PC-3 (cell line): ENCODE data around the gene VTA1. TPM values are rescaled to one million over a fixed set of nuclear protein-coding genes. Genes with fewer than 3 reads are reported as not detected.

ENCODE experiments used
- ATAC-seq: fragments of 200-7000 bp; cut with Tn5 transposase; 2 replicates; pipeline ENCODE4 v1.9.1; 2020; ENCODE audit warnings: mild to moderate bottlenecking, moderate library complexity
- BruUV-seq: library from RNA; stranded (reverse); fragments of 400-500 nt; replicated peaks from 2 replicates; lab custom pipeline; 2021; lab: Mats Ljungman, UMichigan
- CTCF ChIA-PET: fragments of 300-600 bp; sonication (Branson Sonifier 250); formaldehyde crosslinking; loops from one replicate; lab custom pipeline; 2022; ENCODE audit warnings: antibody characterized with exemption; lab: Charles Lee
- POLR2A ChIA-PET: fragments of 300-600 bp; sonication (Branson Sonifier 250); formaldehyde crosslinking; loops from one replicate; lab custom pipeline; 2022; ENCODE audit warnings: antibody characterized with exemption; ENCODE audit not compliant: unreplicated experiment; lab: Charles Lee
- DNase-seq: peaks from one replicate; pipeline ENCODE4 v3.0.0-alpha.2; 2015
- H2AFZ ChIP-seq: fragments of 300-600 bp; sonication (generic); 2 replicates; pipeline ENCODE4 v1.6.0; 2016; ENCODE audit warnings: antibody characterized with exemption, low read length
- H3F3A ChIP-seq: fragments of 300-600 bp; sonication (generic); one replicate; pipeline ENCODE4 v1.6.0; 2017; ENCODE audit warnings: antibody characterized with exemption, low read length, control low read depth, mild to moderate bottlenecking; ENCODE audit not compliant: unreplicated experiment
- H3K27ac ChIP-seq: fragments of 300-600 bp; sonication (generic); 2 replicates; pipeline ENCODE4 v1.5.1; 2016; ENCODE audit warnings: mild to moderate bottlenecking, low read length
- H3K27me3 ChIP-seq: fragments of 300-600 bp; sonication (generic); 2 replicates; pipeline ENCODE4 v1.6.1; 2016; ENCODE audit warnings: low read length, mixed read lengths
- H3K36me3 ChIP-seq: fragments of 300-600 bp; sonication (generic); 2 replicates; pipeline ENCODE4 v1.6.1; 2016; ENCODE audit warnings: low read depth, mixed run types, low read length, mixed read lengths
- H3K4me1 ChIP-seq: fragments of 300-600 bp; sonication (generic); 2 replicates; pipeline ENCODE4 v1.5.1; 2016; ENCODE audit warnings: low read length; ENCODE audit not compliant: insufficient read depth
- H3K4me2 ChIP-seq: fragments of 300-600 bp; sonication (generic); 2 replicates; pipeline ENCODE4 v1.6.0; 2016; ENCODE audit warnings: low read length
- H3K4me3 ChIP-seq: fragments of 300-600 bp; sonication (generic); 2 replicates; pipeline ENCODE4 v1.5.1; 2016; ENCODE audit warnings: mild to moderate bottlenecking, low read length, mixed read lengths
- H3K79me2 ChIP-seq: fragments of 300-600 bp; sonication (generic); 2 replicates; pipeline ENCODE4 v1.6.1; 2017; ENCODE audit warnings: low read length, mixed read lengths
- H3K9ac ChIP-seq: fragments of 300-600 bp; sonication (generic); 2 replicates; pipeline ENCODE4 v1.6.0; 2016; ENCODE audit warnings: mild to moderate bottlenecking, low read length
- H3K9me2 ChIP-seq: fragments of 300-600 bp; sonication (generic); replicated peaks from 2 replicates; pipeline ENCODE4 v1.6.1; 2016; ENCODE audit warnings: mixed run types, low read length, mixed read lengths
- H3K9me3 ChIP-seq: fragments of 300-600 bp; sonication (generic); 2 replicates; pipeline ENCODE4 v1.6.1; 2016; ENCODE audit warnings: low read length, mixed read lengths
- H4K20me1 ChIP-seq: fragments of 300-600 bp; sonication (generic); 2 replicates; pipeline ENCODE4 v1.6.1; 2016; ENCODE audit warnings: low read length, mixed read lengths
- CTCF ChIP-seq: fragments of 300-600 bp; sonication (generic); conservative IDR thresholded peaks from 2 replicates; pipeline ENCODE4 v1.5.1; 2017; ENCODE audit warnings: antibody characterized with exemption, low read depth, mild to moderate bottlenecking, low read length
- EZH2 ChIP-seq: fragments of 300-600 bp; sonication (generic); IDR thresholded peaks from one replicate; pipeline ENCODE4 v1.6.1; 2017; ENCODE audit warnings: antibody characterized with exemption, mild to moderate bottlenecking, low read length; ENCODE audit not compliant: unreplicated experiment
- EZH2phosphoT487 ChIP-seq: fragments of 300-600 bp; sonication (generic); IDR thresholded peaks from 2 replicates; pipeline ENCODE4 v1.6.1; 2018; ENCODE audit warnings: mild to moderate bottlenecking, antibody characterized with exemption, low read length, borderline replicate concordance
- intact Hi-C: fragments of 100-400 bp; cut with micrococcal nuclease; formaldehyde crosslinking; loops from 2 replicates; pipeline ENCODE4 v1.9.0; 2023
- total RNA-seq: library from RNA; depleted of rRNA; stranded (reverse); fragments of >200 nt; gene quantifications from 2 replicates; pipeline ENCODE4 v1.2.3, GENCODE V29; 2014

VTA1 gene
- total RNA-seq, 1 experiment from 2014 or later = 38.6 TPM

GRCh38 chr6:142193621-142194020, 46.6 kb downstream of the VTA1 start:
- BruUV-seq = no TSS peak
- ATAC-seq = no peak
- DNase-seq = no peak
- Histone ChIP-seq H4K20me1 (no peaks in the 10 kb centered on the region), H3K4me2 (no peak overlapping the region), H3F3A (peaks cover 10% of the 10 kb centered on the region), H3K9ac (no peak overlapping the region), H3K4me1 (peaks cover 24% of the 10 kb centered on the region), H3K4me3 (no peak overlapping the region), H2AFZ (no peak overlapping the region), H3K27ac (no peak overlapping the region), H3K9me3 (no peaks in the 10 kb centered on the region), H3K36me3 (0 out of 2 replicates have a peak, but pooled peaks cover 3% of the 10 kb centered on the region), H3K79me2 (peaks cover 27% of the 10 kb centered on the region; the same call in 1 of the 2 replicates), H3K27me3 (no peaks in the 10 kb centered on the region), H3K9me2 (no peaks in the 10 kb centered on the region)
- intact Hi-C loops = no loop called here
- POLR2A ChIA-PET = no interaction called here
- no peak for TF ChIP-seq EZH2phosphoT487
- TF ChIP-seq CTCF = no peak
- TF ChIP-seq EZH2 = no peak
- CTCF ChIA-PET = no interaction called here

GRCh38 chr6:142195862-142196541, 48.9 kb downstream of the VTA1 start:
- H3K4me3 ChIP-seq = peak overlapping the region; percentile 37; the same call in 1 of the 2 replicates
- H3F3A ChIP-seq = peaks cover 10% of the 10 kb centered on the region
- POLR2A ChIA-PET = no interaction called here
- no peak overlapping the region for H2AFZ ChIP-seq
- peak overlapping the region; percentile 40 for H3K27ac ChIP-seq
- DNase-seq = peak; percentile 63
- peak overlapping the region; percentile 68 for H3K4me2 ChIP-seq
- intact Hi-C loops = no loop called here
- TF ChIP-seq EZH2phosphoT487 (no peak), EZH2 (no peak), CTCF (no peak)
- peaks cover 27% of the 10 kb centered on the region; the same call in 1 of the 2 replicates for H3K79me2 ChIP-seq
- no peaks in the 10 kb centered on the region for H3K27me3 ChIP-seq
- H3K4me1 ChIP-seq = peaks cover 24% of the 10 kb centered on the region
- ATAC-seq = peak; percentile 77
- H3K36me3 ChIP-seq = peaks cover 6% of the 10 kb centered on the region; the same call in 1 of the 2 replicates
- H3K9ac ChIP-seq = no peak overlapping the region
- no peaks in the 10 kb centered on the region for H3K9me2 ChIP-seq
- CTCF ChIA-PET = no interaction called here
- H4K20me1 ChIP-seq = no peaks in the 10 kb centered on the region
- BruUV-seq = no TSS peak
- H3K9me3 ChIP-seq = no peaks in the 10 kb centered on the region
